ENCODE data around the gene BACH2.

DNA sequence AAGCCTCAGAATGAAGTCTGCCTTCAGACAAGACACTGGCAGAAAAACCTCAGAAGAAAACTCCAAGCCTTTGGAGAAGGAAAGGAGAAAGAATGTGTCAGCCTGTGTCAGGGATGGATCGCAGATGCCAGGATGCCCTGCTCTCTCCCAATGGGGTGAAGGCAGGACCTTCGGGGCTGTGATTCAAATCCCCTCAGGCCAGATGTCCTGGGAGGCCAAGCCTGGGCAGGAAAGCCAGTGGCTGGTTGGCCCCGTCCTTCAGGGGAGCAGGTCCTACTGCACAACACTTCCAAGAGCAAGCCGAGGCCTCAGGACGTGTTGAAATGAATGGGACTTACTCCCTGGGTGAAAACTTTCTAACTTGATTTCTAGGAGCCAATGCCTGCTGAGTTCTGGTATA lies 365.9 kb downstream of the BACH2 start:
- TF ChIP-seq MAFK (IDR thresholded peaks at IDR 0.05; ENCODE audit: low read depth, low read length) (no peak), RCOR1 (IDR thresholded peaks at IDR 0.05; ENCODE audit: insufficient replicate concordance, low read length) (no peak), POLR2A (IDR thresholded peaks at IDR 0.05; ENCODE audit: low read depth, low read length) (no peak), RFX5 (IDR thresholded peaks at IDR 0.05; ENCODE audit: low read depth, low read length) (no peak), RAD21 (IDR thresholded peaks at IDR 0.05; ENCODE audit: low read length) (no peak), CEBPB (IDR thresholded peaks at IDR 0.05; ENCODE audit: low read depth, low read length) (no peak), BHLHE40 (IDR thresholded peaks at IDR 0.05; ENCODE audit: low read depth, low read length) (no peak), FOS (IDR thresholded peaks at IDR 0.05; ENCODE audit: low read depth, low read length) (no peak)
- TF ChIP-seq, protein P1, sequence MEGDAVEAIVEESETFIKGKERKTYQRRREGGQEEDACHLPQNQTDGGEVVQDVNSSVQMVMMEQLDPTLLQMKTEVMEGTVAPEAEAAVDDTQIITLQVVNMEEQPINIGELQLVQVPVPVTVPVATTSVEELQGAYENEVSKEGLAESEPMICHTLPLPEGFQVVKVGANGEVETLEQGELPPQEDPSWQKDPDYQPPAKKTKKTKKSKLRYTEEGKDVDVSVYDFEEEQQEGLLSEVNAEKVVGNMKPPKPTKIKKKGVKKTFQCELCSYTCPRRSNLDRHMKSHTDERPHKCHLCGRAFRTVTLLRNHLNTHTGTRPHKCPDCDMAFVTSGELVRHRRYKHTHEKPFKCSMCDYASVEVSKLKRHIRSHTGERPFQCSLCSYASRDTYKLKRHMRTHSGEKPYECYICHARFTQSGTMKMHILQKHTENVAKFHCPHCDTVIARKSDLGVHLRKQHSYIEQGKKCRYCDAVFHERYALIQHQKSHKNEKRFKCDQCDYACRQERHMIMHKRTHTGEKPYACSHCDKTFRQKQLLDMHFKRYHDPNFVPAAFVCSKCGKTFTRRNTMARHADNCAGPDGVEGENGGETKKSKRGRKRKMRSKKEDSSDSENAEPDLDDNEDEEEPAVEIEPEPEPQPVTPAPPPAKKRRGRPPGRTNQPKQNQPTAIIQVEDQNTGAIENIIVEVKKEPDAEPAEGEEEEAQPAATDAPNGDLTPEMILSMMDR (conservative IDR thresholded peaks at IDR 0.05; ENCODE audit: low read depth, low read length): no peak
- TF ChIP-seq, protein P2, sequence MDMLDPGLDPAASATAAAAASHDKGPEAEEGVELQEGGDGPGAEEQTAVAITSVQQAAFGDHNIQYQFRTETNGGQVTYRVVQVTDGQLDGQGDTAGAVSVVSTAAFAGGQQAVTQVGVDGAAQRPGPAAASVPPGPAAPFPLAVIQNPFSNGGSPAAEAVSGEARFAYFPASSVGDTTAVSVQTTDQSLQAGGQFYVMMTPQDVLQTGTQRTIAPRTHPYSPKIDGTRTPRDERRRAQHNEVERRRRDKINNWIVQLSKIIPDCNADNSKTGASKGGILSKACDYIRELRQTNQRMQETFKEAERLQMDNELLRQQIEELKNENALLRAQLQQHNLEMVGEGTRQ (IDR thresholded peaks at IDR 0.05; ENCODE audit: low read depth, low read length): no peak
